Caco-2 (cell line): ENCODE results near the gene LRBA. TPM values are rescaled to one million over a fixed set of nuclear protein-coding genes. Genes with fewer than 3 reads are reported as not detected.
"Not testable (repeated sequence)": the region's sequence is repeated elsewhere in the genome, so short reads cannot be mapped to it uniquely, and the experiment has no call there.

Experiments used
- BruUV-seq: library from RNA; stranded (reverse); fragments of 400-500 nt; replicated peaks from 2 replicates; lab custom pipeline; 2021; lab: Mats Ljungman, UMichigan
- CTCF ChIA-PET: fragments of 300-600 bp; sonication (Branson Sonifier 250); formaldehyde crosslinking; loops from one replicate; lab custom pipeline; 2022; ENCODE audit warnings: antibody characterized with exemption; lab: Charles Lee
- POLR2A ChIA-PET: fragments of 300-600 bp; sonication (Branson Sonifier 250); formaldehyde crosslinking; loops from one replicate; lab custom pipeline; 2022; ENCODE audit warnings: antibody characterized with exemption; lab: Charles Lee
- DNase-seq, 2 experiments: peaks; one replicate each; pipeline versions ENCODE4 v3.0.0 to v3.0.0-alpha.2; 2020 to 2022
- H3K27me3 ChIP-seq: replicated peaks from 2 replicates; pipeline ENCODE4 v1.6.0; 2011; ENCODE audit warnings: low read length; ENCODE audit not compliant: control insufficient read depth, insufficient read depth
- H3K36me3 ChIP-seq: 2 replicates; pipeline ENCODE4 v1.5.1; 2011; ENCODE audit warnings: low read length; ENCODE audit not compliant: control insufficient read depth, insufficient read depth
- H3K4me1 ChIP-seq: fragments of 250-450 bp; sonication (Bioruptor Pico); 2 replicates; pipeline ENCODE4 v1.5.1; 2020; ENCODE audit warnings: mild to moderate bottlenecking
- H3K4me3 ChIP-seq: 2 replicates; pipeline ENCODE4 v1.5.1; 2011; ENCODE audit warnings: low read depth, mild to moderate bottlenecking, control low read depth, low read length
- H3K9me3 ChIP-seq: fragments of 250-450 bp; sonication (Bioruptor Pico); 2 replicates; pipeline ENCODE4 v1.5.1; 2020; ENCODE audit warnings: mild to moderate bottlenecking, moderate library complexity
- H3K27ac Mint-ChIP-seq: one replicate; pipeline ENCODE4 v1.8.0; 2022; ENCODE audit warnings: mixed read lengths; ENCODE audit not compliant: unreplicated experiment
- H3K27me3 Mint-ChIP-seq: one replicate; pipeline ENCODE4 v1.8.0; 2022; ENCODE audit warnings: mixed read lengths; ENCODE audit not compliant: insufficient read depth, unreplicated experiment
- H3K36me3 Mint-ChIP-seq: one replicate; pipeline ENCODE4 v1.8.0; 2022; ENCODE audit warnings: mild to moderate bottlenecking, mixed read lengths; ENCODE audit not compliant: insufficient read depth, unreplicated experiment
- H3K4me1 Mint-ChIP-seq: one replicate; pipeline ENCODE4 v1.8.0; 2022; ENCODE audit warnings: low read depth, mixed read lengths; ENCODE audit not compliant: unreplicated experiment
- H3K4me3 Mint-ChIP-seq: one replicate; pipeline ENCODE4 v1.8.0; 2022; ENCODE audit warnings: mild to moderate bottlenecking, moderate library complexity, mixed read lengths; ENCODE audit not compliant: unreplicated experiment
- H3K9me3 Mint-ChIP-seq: one replicate; pipeline ENCODE4 v1.8.0; 2022; ENCODE audit warnings: mixed read lengths; ENCODE audit not compliant: unreplicated experiment
- CTCF ChIP-seq, 2 experiments: fragments of 200-600 bp in 1 of 2; IDR thresholded peaks; 1 replicate in 1 of 2; 2 replicates in 1 of 2; pipeline versions ENCODE4 v1.5.1 to v1.8.0; 2011 to 2022; ENCODE audit warnings: antibody characterized with exemption in 1 of 2, control low read depth in 1 of 2, inconsistent platforms in 1 of 2, low read depth in 1 of 2, low read length in 1 of 2, mild to moderate bottlenecking in 1 of 2, moderate library complexity in 1 of 2; ENCODE audit not compliant: insufficient read depth in 1 of 2, severe bottlenecking in 1 of 2, unreplicated experiment in 1 of 2
- intact Hi-C: fragments of 100-400 bp; cut with micrococcal nuclease; formaldehyde crosslinking; loops from one replicate; pipeline ENCODE4 v1.10.0; 2022; ENCODE audit not compliant: unreplicated experiment
- total RNA-seq: library from RNA; stranded (reverse); gene quantifications from 2 replicates; pipeline ENCODE4 v1.2.3, GENCODE V29; 2022

LRBA gene
- total RNA-seq, 1 experiment from 2014 or later = 53.2 TPM

- no peak for TF ChIP-seq CTCF (IDR thresholded peaks at IDR 0.05; ENCODE audit: insufficient read depth in 1 of 2, low read depth in 1 of 2, low read length in 1 of 2, severe bottlenecking in 1 of 2, unreplicated experiment in 1 of 2)
- intact Hi-C loops = no loop called here
- no peak for DNase-seq
- H3K4me1 ChIP-seq = no peaks in the 10 kb centered on the region
- Mint-ChIP-seq H3K36me3 (peaks cover 2% of the 10 kb centered on the region), H3K27me3 (no peaks in the 10 kb centered on the region), H3K4me1 (no peaks in the 10 kb centered on the region), H3K9me3 (peaks cover 8% of the 10 kb centered on the region), H3K27ac (no peak overlapping the region), H3K4me3 (no peak overlapping the region)
- H3K4me3 ChIP-seq = no peak overlapping the region
- H3K36me3 ChIP-seq = no peaks in the 10 kb centered on the region
- H3K9me3 ChIP-seq = no peaks in the 10 kb centered on the region
- BruUV-seq = no TSS peak
- no peaks in the 10 kb centered on the region for H3K27me3 ChIP-seq
- POLR2A ChIA-PET = no interaction called here
- CTCF ChIA-PET = no interaction called here
These were observed 452.3 kb downstream of the LRBA start for GRCh38 chr4:150562751-150563150.

DNA sequence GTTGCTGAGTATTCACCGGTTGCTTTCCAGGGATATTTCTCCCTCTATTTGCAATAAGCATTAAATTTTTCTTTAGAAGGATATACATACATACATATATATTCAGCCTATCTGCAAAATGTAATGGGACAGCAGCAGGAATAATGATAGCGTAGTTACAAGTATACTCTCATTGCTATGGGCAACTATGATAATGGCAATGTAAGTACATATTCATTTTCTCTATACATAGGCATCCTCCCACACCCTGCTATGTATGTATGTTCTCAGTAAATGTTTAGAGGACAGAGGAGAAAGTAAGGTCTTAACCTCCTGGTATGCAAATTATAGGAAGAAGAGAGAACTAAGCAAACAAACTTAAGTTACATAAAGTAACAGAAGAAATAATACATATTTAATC, 452.8 kb downstream of the LRBA start:
- peaks cover 6% of the 10 kb centered on the region for H3K36me3 Mint-ChIP-seq

GRCh38 chr4:150561143-150561737, 453.8 kb downstream of the LRBA start:
- H3K4me1 Mint-ChIP-seq = no peaks in the 10 kb centered on the region
- POLR2A ChIA-PET = no interaction called here
- H3K27me3 Mint-ChIP-seq = no peaks in the 10 kb centered on the region
- intact Hi-C loops = no loop called here
- peaks cover 6% of the 10 kb centered on the region for H3K36me3 Mint-ChIP-seq
- Histone ChIP-seq H3K4me1 (no peaks in the 10 kb centered on the region), H3K4me3 (no peak overlapping the region), H3K27me3 (no peaks in the 10 kb centered on the region), H3K9me3 (no peaks in the 10 kb centered on the region), H3K36me3 (no peaks in the 10 kb centered on the region)
- no peak for TF ChIP-seq CTCF (IDR thresholded peaks at IDR 0.05; ENCODE audit: insufficient read depth in 1 of 2, low read depth in 1 of 2, low read length in 1 of 2, severe bottlenecking in 1 of 2, unreplicated experiment in 1 of 2)
- no peak overlapping the region for H3K4me3 Mint-ChIP-seq
- CTCF ChIA-PET = no interaction called here
- H3K9me3 Mint-ChIP-seq = peaks cover 8% of the 10 kb centered on the region
- no peak overlapping the region for H3K27ac Mint-ChIP-seq
- BruUV-seq = no TSS peak
- DNase-seq = no peak

More for the DNA sequence above, 452.8 kb downstream of the LRBA start:
- H3K4me3 ChIP-seq = no peak overlapping the region
- ChIA-PET POLR2A (no interaction called here), CTCF (no interaction called here)
- no TSS peak for BruUV-seq
- no peak for DNase-seq
- no peak overlapping the region for H3K27ac Mint-ChIP-seq
- no peaks in the 10 kb centered on the region for H3K9me3 ChIP-seq
- H3K4me1 Mint-ChIP-seq = no peaks in the 10 kb centered on the region
- H3K4me3 Mint-ChIP-seq = no peak overlapping the region
- H3K27me3 ChIP-seq = no peaks in the 10 kb centered on the region
- H3K27me3 Mint-ChIP-seq = no peaks in the 10 kb centered on the region
- no peak for TF ChIP-seq CTCF (IDR thresholded peaks at IDR 0.05; ENCODE audit: insufficient read depth in 1 of 2, low read depth in 1 of 2, low read length in 1 of 2, severe bottlenecking in 1 of 2, unreplicated experiment in 1 of 2)
- no peaks in the 10 kb centered on the region for H3K4me1 ChIP-seq
- peaks cover 8% of the 10 kb centered on the region for H3K9me3 Mint-ChIP-seq
- intact Hi-C loops = no loop called here
- no peaks in the 10 kb centered on the region for H3K36me3 ChIP-seq

- intact Hi-C loops, H3K4me3 Mint-ChIP-seq, H3K4me3 ChIP-seq, H3K36me3 ChIP-seq, BruUV-seq, CTCF ChIA-PET, H3K9me3 Mint-ChIP-seq, POLR2A ChIA-PET, H3K27me3 Mint-ChIP-seq, H3K4me1 ChIP-seq, H3K4me1 Mint-ChIP-seq, H3K9me3 ChIP-seq, H3K27me3 ChIP-seq, DNase-seq: not testable (repeated sequence)
- peak overlapping the region; percentile 36 for H3K27ac Mint-ChIP-seq
- peaks cover 14% of the 10 kb centered on the region for H3K36me3 Mint-ChIP-seq
These were observed 457.3 kb downstream of the LRBA start for GRCh38 chr4:150557811-150558210.
